ENCODE results near the gene LMBR1.
"Not testable (repeated sequence)": the region's sequence is repeated elsewhere in the genome, so short reads cannot be mapped to it uniquely, and the experiment has no call there.

Gene LMBR1

GRCh38 chr7:156845379-156846101 is 47.4 kb downstream of the LMBR1 start:
- DNase-seq (ENCODE audit: low read depth), result peak; percentile 4

GRCh38 chr7:156843582-156843981 is 49.4 kb downstream of the LMBR1 start:
- not testable (repeated sequence) for DNase-seq (ENCODE audit: low read depth)

GRCh38 chr7:156843157-156843556 is 49.8 kb downstream of the LMBR1 start:
- no peak for DNase-seq (ENCODE audit: low read depth)

- no peak for DNase-seq (ENCODE audit: low read depth)
Observed at GRCh38 chr7:156842740-156843140, 50.2 kb downstream of the LMBR1 start.

- DNase-seq (ENCODE audit: low read depth), result no peak
Observed at GRCh38 chr7:156842317-156842716, 50.7 kb downstream of the LMBR1 start.

- DNase-seq (ENCODE audit: low read depth), result no peak
Observed at GRCh38 chr7:156841497-156841896, 51.5 kb downstream of the LMBR1 start.

GRCh38 chr7:156840134-156840533 is 52.8 kb downstream of the LMBR1 start:
- DNase-seq (ENCODE audit: low read depth), result peak; percentile 7

- DNase-seq (ENCODE audit: low read depth), result peak; percentile 26
Observed at GRCh38 chr7:156836443-156836842, 56.5 kb downstream of the LMBR1 start.

- DNase-seq (ENCODE audit: low read depth), result no peak
Observed at GRCh38 chr7:156834462-156834861, 58.5 kb downstream of the LMBR1 start.

GRCh38 chr7:156833312-156833711 is 59.7 kb downstream of the LMBR1 start:
- DNase-seq (ENCODE audit: low read depth), result no peak

GRCh38 chr7:156832195-156832877 is 60.6 kb downstream of the LMBR1 start:
- DNase-seq (ENCODE audit: low read depth), result no peak

- no peak for DNase-seq (ENCODE audit: low read depth)
Observed at GRCh38 chr7:156829669-156830336, 63.2 kb downstream of the LMBR1 start.

- DNase-seq (ENCODE audit: low read depth), result peak; percentile 33
Observed at GRCh38 chr7:156827587-156828203, 65.3 kb downstream of the LMBR1 start.

GRCh38 chr7:156823435-156823834 is 69.5 kb downstream of the LMBR1 start:
- no peak for DNase-seq (ENCODE audit: low read depth)

- no peak for DNase-seq (ENCODE audit: low read depth)
Observed at GRCh38 chr7:156820445-156821063, 72.4 kb downstream of the LMBR1 start.

GRCh38 chr7:156819733-156820295 is 73.2 kb downstream of the LMBR1 start:
- no peak for DNase-seq (ENCODE audit: low read depth)

GRCh38 chr7:156818133-156818532 is 74.8 kb downstream of the LMBR1 start:
- DNase-seq (ENCODE audit: low read depth), result no peak

GRCh38 chr7:156816943-156817572 is 75.9 kb downstream of the LMBR1 start:
- peak; percentile 27 for DNase-seq (ENCODE audit: low read depth)

- no peak for DNase-seq (ENCODE audit: low read depth)
Observed at GRCh38 chr7:156811706-156812105, 81.3 kb downstream of the LMBR1 start.

- DNase-seq (ENCODE audit: low read depth), result not testable (repeated sequence)
Observed at GRCh38 chr7:156803656-156804055, 89.3 kb downstream of the LMBR1 start.

- DNase-seq (ENCODE audit: low read depth), result no peak
Observed at GRCh38 chr7:156802214-156802613, 90.8 kb downstream of the LMBR1 start.
